ENCODE measurements around the gene RTN1. TPM values are rescaled to one million over a fixed set of nuclear protein-coding genes. Genes with fewer than 3 reads are reported as not detected.

Gene RTN1
- total and polyA plus RNA-seq, 2 donors (not counting 1 experiment from before 2014, with no cell fraction given) = 0.34 TPM; not detected in 1

DNA sequence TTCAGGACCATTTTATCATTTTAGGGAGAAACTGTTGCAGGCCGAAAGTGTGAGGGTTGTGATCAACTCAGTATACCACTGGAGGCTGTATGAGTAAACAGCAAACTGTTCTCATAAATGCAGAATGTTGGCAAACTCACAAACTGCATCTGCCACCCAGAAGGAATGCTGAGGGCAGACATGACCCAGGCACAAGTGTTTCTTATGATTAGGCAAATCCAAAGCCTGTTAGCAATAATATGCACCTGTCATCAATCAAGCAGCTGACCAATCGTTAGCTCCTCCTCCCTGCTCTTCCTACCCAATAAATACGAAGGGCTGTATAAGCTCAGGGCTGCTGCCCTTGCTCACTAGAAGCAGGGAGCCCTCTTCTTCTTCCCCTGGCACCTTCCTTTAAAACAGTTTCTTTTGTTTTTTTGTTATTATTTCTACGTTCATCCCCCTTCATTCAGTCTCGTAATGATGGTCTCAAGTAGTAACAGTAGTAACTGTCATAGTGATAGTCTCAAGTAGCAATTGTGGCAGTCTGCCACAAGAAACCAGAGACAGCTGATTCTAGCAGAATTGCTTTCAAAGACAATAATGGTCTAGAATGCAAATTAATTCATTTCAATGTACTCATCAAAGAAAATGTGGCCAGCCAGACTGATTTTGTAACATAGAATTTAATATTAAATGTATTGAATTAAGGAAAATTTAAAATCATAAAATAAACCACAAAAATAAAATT is 278.8 kb downstream of the RTN1 start:
- no peaks in the 10 kb centered on the region for H3K79me2 ChIP-seq (ENCODE audit: control insufficient read depth, insufficient read depth, low read length)
- CTCF ChIA-PET = no interaction called here
- Mint-ChIP-seq H3K4me3 (no peak overlapping the region), H3K4me1 (no peaks in the 10 kb centered on the region), H3K27me3 (peaks cover 12% of the 10 kb centered on the region), H3K27ac (no peak overlapping the region), H3K9me3 (ENCODE audit: insufficient read depth) (peaks cover 3% of the 10 kb centered on the region)
- TF ChIP-seq EZH2 (IDR thresholded peaks at IDR 0.05; ENCODE audit: borderline replicate concordance, insufficient read depth, low read depth, low read length, poor library complexity, severe bottlenecking) = no peak
- TF ChIP-seq, protein P1, sequence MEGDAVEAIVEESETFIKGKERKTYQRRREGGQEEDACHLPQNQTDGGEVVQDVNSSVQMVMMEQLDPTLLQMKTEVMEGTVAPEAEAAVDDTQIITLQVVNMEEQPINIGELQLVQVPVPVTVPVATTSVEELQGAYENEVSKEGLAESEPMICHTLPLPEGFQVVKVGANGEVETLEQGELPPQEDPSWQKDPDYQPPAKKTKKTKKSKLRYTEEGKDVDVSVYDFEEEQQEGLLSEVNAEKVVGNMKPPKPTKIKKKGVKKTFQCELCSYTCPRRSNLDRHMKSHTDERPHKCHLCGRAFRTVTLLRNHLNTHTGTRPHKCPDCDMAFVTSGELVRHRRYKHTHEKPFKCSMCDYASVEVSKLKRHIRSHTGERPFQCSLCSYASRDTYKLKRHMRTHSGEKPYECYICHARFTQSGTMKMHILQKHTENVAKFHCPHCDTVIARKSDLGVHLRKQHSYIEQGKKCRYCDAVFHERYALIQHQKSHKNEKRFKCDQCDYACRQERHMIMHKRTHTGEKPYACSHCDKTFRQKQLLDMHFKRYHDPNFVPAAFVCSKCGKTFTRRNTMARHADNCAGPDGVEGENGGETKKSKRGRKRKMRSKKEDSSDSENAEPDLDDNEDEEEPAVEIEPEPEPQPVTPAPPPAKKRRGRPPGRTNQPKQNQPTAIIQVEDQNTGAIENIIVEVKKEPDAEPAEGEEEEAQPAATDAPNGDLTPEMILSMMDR (IDR thresholded peaks at IDR 0.05) = no peak
- no peak overlapping the region for H3K27ac ChIP-seq (ENCODE audit: low read length in 2 of 2)
- H3K27me3 ChIP-seq (replicated peaks in 1 of 4; ENCODE audit: control extremely low read depth in 1 of 4, control insufficient read depth in 3 of 4, insufficient read depth in 4 of 4, low read length in 3 of 4) = no peaks in the 10 kb centered on the region
- DNase-seq (no peak), ATAC-seq (ENCODE audit: low read depth) (no peak)
- POLR2A ChIA-PET = no interaction called here
- intact Hi-C loops (cut with micrococcal nuclease) = no loop called here
- no peak overlapping the region for H3K4me3 ChIP-seq (ENCODE audit: control extremely low read depth in 1 of 5, extremely low read depth in 1 of 5, insufficient read depth in 1 of 5, low read depth in 2 of 5, low read length in 4 of 5)
- H3K4me2 ChIP-seq (replicated peaks; ENCODE audit: low read depth, low read length, poor library complexity, severe bottlenecking) = no peak overlapping the region
- no peak overlapping the region for H2AFZ ChIP-seq (ENCODE audit: insufficient read depth, low read depth, low read length, poor library complexity, severe bottlenecking)
- H3K9me3 ChIP-seq (ENCODE audit: control extremely low read depth in 1 of 3, control insufficient read depth in 2 of 3, insufficient read depth in 1 of 3, low read length in 2 of 3) = peaks cover 0 to 4% (median 0%) of the 10 kb centered on the region in 3 donors
- no peak overlapping the region for H3K9ac ChIP-seq (ENCODE audit: low read length)
- no peaks in the 10 kb centered on the region for H4K20me1 ChIP-seq (ENCODE audit: control insufficient read depth, insufficient read depth, low read length, poor library complexity, severe bottlenecking)
- H3K36me3 ChIP-seq (replicated peaks in 1 of 2; ENCODE audit: control extremely low read depth in 1 of 2, control insufficient read depth in 1 of 2, extremely low read depth in 1 of 2, insufficient read depth in 2 of 2, low read length in 1 of 2) = no peaks in the 10 kb centered on the region
- H3K4me1 ChIP-seq (ENCODE audit: control insufficient read depth in 2 of 2, insufficient read depth in 2 of 2, low read length in 2 of 2) = no peaks in the 10 kb centered on the region
- WGBS (ENCODE audit: insufficient coverage) = 100% methylated on average over 1 of the region's 5 CpGs

DNA sequence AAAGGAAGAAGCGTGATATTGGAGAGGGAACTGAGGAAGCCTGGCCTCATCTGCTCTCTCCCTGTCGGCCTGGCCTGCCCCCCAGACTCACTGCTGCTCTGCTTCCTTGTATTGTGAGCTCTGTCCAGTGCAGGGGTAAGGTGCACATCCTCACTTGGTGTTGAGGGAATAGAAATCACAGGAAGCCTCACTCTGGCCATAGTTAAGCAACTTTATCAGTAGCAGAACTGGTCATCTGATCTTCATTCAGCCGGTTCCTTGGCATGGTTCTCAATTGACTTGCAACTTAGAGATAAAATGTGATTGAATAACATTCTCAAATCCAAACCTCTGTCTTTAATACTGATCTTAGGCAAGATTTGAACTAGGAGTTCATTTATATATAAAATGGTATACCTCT is 282.5 kb downstream of the RTN1 start:
- Mint-ChIP-seq H3K27ac (no peak overlapping the region), H3K4me1 (peaks cover 12% of the 10 kb centered on the region), H3K9me3 (ENCODE audit: insufficient read depth) (peaks cover 3% of the 10 kb centered on the region), H3K27me3 (peaks cover 6% of the 10 kb centered on the region), H3K4me3 (no peak overlapping the region)
- Histone ChIP-seq H3K27ac (ENCODE audit: low read length in 2 of 2) (no peak overlapping the region), H3K36me3 (replicated peaks in 1 of 2; ENCODE audit: control extremely low read depth in 1 of 2, control insufficient read depth in 1 of 2, extremely low read depth in 1 of 2, insufficient read depth in 2 of 2, low read length in 1 of 2) (no peaks in the 10 kb centered on the region), H3K27me3 (replicated peaks in 1 of 4; ENCODE audit: control extremely low read depth in 1 of 4, control insufficient read depth in 3 of 4, insufficient read depth in 4 of 4, low read length in 3 of 4) (no peaks in the 10 kb centered on the region), H4K20me1 (ENCODE audit: control insufficient read depth, insufficient read depth, low read length, poor library complexity, severe bottlenecking) (no peaks in the 10 kb centered on the region), H2AFZ (ENCODE audit: insufficient read depth, low read depth, low read length, poor library complexity, severe bottlenecking) (no peak overlapping the region), H3K4me2 (replicated peaks; ENCODE audit: low read depth, low read length, poor library complexity, severe bottlenecking) (no peak overlapping the region), H3K4me1 (ENCODE audit: control insufficient read depth in 2 of 2, insufficient read depth in 2 of 2, low read length in 2 of 2) (peaks cover 10 to 11% of the 10 kb centered on the region in 2 donors), H3K9me3 (ENCODE audit: control extremely low read depth in 1 of 3, control insufficient read depth in 2 of 3, insufficient read depth in 1 of 3, low read length in 2 of 3) (peaks cover 0 to 4% (median 0%) of the 10 kb centered on the region in 3 donors), H3K9ac (ENCODE audit: low read length) (no peak overlapping the region), H3K4me3 (ENCODE audit: control extremely low read depth in 1 of 5, extremely low read depth in 1 of 5, insufficient read depth in 1 of 5, low read depth in 2 of 5, low read length in 4 of 5) (no peak overlapping the region), H3K79me2 (ENCODE audit: control insufficient read depth, insufficient read depth, low read length) (no peaks in the 10 kb centered on the region)
- intact Hi-C loops (cut with micrococcal nuclease) = no loop called here
- 100% methylated on average over 1 of the region's 3 CpGs for WGBS (ENCODE audit: insufficient coverage)
- POLR2A ChIA-PET = no interaction called here
- CTCF ChIA-PET = no interaction called here
- DNase-seq (no peak), ATAC-seq (ENCODE audit: low read depth) (no peak)
- TF ChIP-seq EZH2 (IDR thresholded peaks at IDR 0.05; ENCODE audit: borderline replicate concordance, insufficient read depth, low read depth, low read length, poor library complexity, severe bottlenecking) = no peak
- TF ChIP-seq, protein P1 (IDR thresholded peaks at IDR 0.05) = no peak
